Neural cell (in vitro differentiated cells): ENCODE results near the gene CNKSR2. TPM values are rescaled to one million over a fixed set of nuclear protein-coding genes. Genes with fewer than 3 reads are reported as not detected.
"Not testable (repeated sequence)": the region's sequence is repeated elsewhere in the genome, so short reads cannot be mapped to it uniquely, and the experiment has no call there.

Source experiments
- H2AFZ ChIP-seq: fragments of 200-600, 300-800 bp; sonication (generic), shearing (Covaris generic); 2 replicates; pipeline ENCODE4 v1.6.0; 2014; ENCODE audit warnings: low read depth, mild to moderate bottlenecking, antibody characterized with exemption, low read length, moderate library complexity
- H3F3A ChIP-seq: fragments of 200-600 bp; shearing (Covaris generic); 2 replicates; pipeline ENCODE4 v1.6.1; 2016; ENCODE audit warnings: mild to moderate bottlenecking, moderate library complexity, mixed read lengths, antibody characterized with exemption, low read length; ENCODE audit not compliant: insufficient read depth, poor library complexity, severe bottlenecking
- H3K27ac ChIP-seq: fragments of 200-600, 300-800 bp; sonication (generic), shearing (Covaris generic); 2 replicates; pipeline ENCODE4 v1.5.1; 2014; ENCODE audit warnings: mild to moderate bottlenecking, low read length, moderate library complexity
- H3K27me3 ChIP-seq: fragments of 300-800, 200-600 bp; sonication (generic), shearing (Covaris generic); 2 replicates; pipeline ENCODE4 v1.6.0; 2014; ENCODE audit warnings: mild to moderate bottlenecking, low read depth, low read length, moderate library complexity; ENCODE audit not compliant: insufficient read depth
- H3K36me3 ChIP-seq: fragments of 300-800, 200-600 bp; sonication (generic), shearing (Covaris generic); 2 replicates; pipeline ENCODE4 v1.5.1; 2014; ENCODE audit warnings: mild to moderate bottlenecking, antibody characterized with exemption, low read length, moderate library complexity; ENCODE audit not compliant: insufficient read depth
- H3K4me2 ChIP-seq: fragments of 300-800, 200-600 bp; sonication (generic), shearing (Covaris generic); 2 replicates; pipeline ENCODE4 v1.6.0; 2014; ENCODE audit warnings: mild to moderate bottlenecking, low read length
- H3K4me3 ChIP-seq: fragments of 300-800, 200-600 bp; sonication (generic), shearing (Covaris generic); 2 replicates; pipeline ENCODE4 v1.5.1; 2014; ENCODE audit warnings: mild to moderate bottlenecking, low read length, moderate library complexity
- H3K79me2 ChIP-seq: fragments of 200-600 bp; shearing (Covaris generic); replicated peaks from 2 replicates; pipeline ENCODE4 v1.6.0; 2014; ENCODE audit warnings: mild to moderate bottlenecking, low read length, moderate library complexity; ENCODE audit not compliant: insufficient read depth
- H3K9ac ChIP-seq: fragments of 300-800, 200-600 bp; sonication (generic), shearing (Covaris generic); 2 replicates; pipeline ENCODE4 v1.6.1; 2016; ENCODE audit warnings: mild to moderate bottlenecking, low read length, mixed read lengths
- H3K9me2 ChIP-seq: fragments of 200-600 bp; shearing (Covaris generic); 2 replicates; pipeline ENCODE4 v1.6.1; 2016; ENCODE audit warnings: mild to moderate bottlenecking, low read length, mixed read lengths; ENCODE audit not compliant: insufficient read depth
- H3K9me3 ChIP-seq: fragments of 200-600, 300-800 bp; sonication (generic), shearing (Covaris generic); 2 replicates; pipeline ENCODE4 v1.6.1; 2016; ENCODE audit warnings: mild to moderate bottlenecking, mixed run types, low read length, moderate library complexity, mixed read lengths
- H4K20me1 ChIP-seq: fragments of 200-600 bp; shearing (Covaris generic); 2 replicates; pipeline ENCODE4 v1.6.1; 2016; ENCODE audit warnings: mild to moderate bottlenecking, mixed run types; ENCODE audit not compliant: insufficient read depth
- CTCF ChIP-seq: fragments of 450-650 bp; IDR thresholded peaks from 2 replicates; pipeline ENCODE4 v1.5.1; 2014; ENCODE audit warnings: antibody characterized with exemption, mild to moderate bottlenecking, moderate library complexity; ENCODE audit not compliant: poor library complexity, severe bottlenecking
- EP300 ChIP-seq: fragments of 450-650 bp; conservative IDR thresholded peaks from 2 replicates; pipeline ENCODE4 v1.6.1; 2014; ENCODE audit warnings: antibody characterized with exemption, mild to moderate bottlenecking, moderate library complexity; ENCODE audit not compliant: poor library complexity, severe bottlenecking
- EZH2 ChIP-seq: fragments of 200-600, 300-800 bp; shearing (Covaris generic), sonication (generic); IDR thresholded peaks from 2 replicates; pipeline ENCODE4 v1.6.1; 2014; ENCODE audit warnings: antibody characterized with exemption, low read length, borderline replicate concordance, mild to moderate bottlenecking; ENCODE audit not compliant: insufficient read depth, poor library complexity, severe bottlenecking
- MXI1 ChIP-seq: fragments of 450-650 bp; conservative IDR thresholded peaks from 2 replicates; pipeline ENCODE4 v1.6.1; 2014; ENCODE audit warnings: antibody characterized with exemption, mild to moderate bottlenecking; ENCODE audit not compliant: poor library complexity, severe bottlenecking
- POLR2AphosphoS5 ChIP-seq: IDR thresholded peaks from 2 replicates; pipeline ENCODE4 v1.6.1; 2012
- RAD21 ChIP-seq: fragments of 450-650 bp; conservative IDR thresholded peaks from 2 replicates; pipeline ENCODE4 v1.6.1; 2014; ENCODE audit warnings: antibody characterized with exemption, mild to moderate bottlenecking, moderate library complexity
- REST ChIP-seq: IDR thresholded peaks from 2 replicates; pipeline ENCODE4 v1.6.1; 2012; ENCODE audit warnings: borderline replicate concordance
- SMC3 ChIP-seq: fragments of 450-650 bp; conservative IDR thresholded peaks from 2 replicates; pipeline ENCODE4 v1.6.1; 2014; ENCODE audit warnings: antibody characterized with exemption, mild to moderate bottlenecking, moderate library complexity; ENCODE audit not compliant: poor library complexity
- TAF1 ChIP-seq: IDR thresholded peaks from 2 replicates; pipeline ENCODE4 v1.6.1; 2012; ENCODE audit warnings: low read depth
- polyA plus RNA-seq: library from polyadenylated mRNA; depleted of rRNA; stranded (reverse); fragments of >200 nt; gene quantifications from 2 replicates; pipeline ENCODE4 v1.2.3, GENCODE V29; 2014

CNKSR2 gene
- polyA plus RNA-seq, 1 donor from 2014 or later: 31.1 TPM

GRCh38 chrX:21481761-21482160 lies 107.5 kb downstream of the CNKSR2 start:
- no peak overlapping the region for H3K27ac ChIP-seq
- H3K4me2 ChIP-seq: no peak overlapping the region
- no peaks in the 10 kb centered on the region for H3F3A ChIP-seq
- H3K36me3 ChIP-seq: no peaks in the 10 kb centered on the region
- H3K79me2 ChIP-seq: no peaks in the 10 kb centered on the region
- H2AFZ ChIP-seq: no peak overlapping the region
- no peak overlapping the region for H3K9ac ChIP-seq
- H3K27me3 ChIP-seq: no peaks in the 10 kb centered on the region
- TF ChIP-seq MXI1 (no peak), CTCF (no peak), EZH2 (no peak), RAD21 (no peak), SMC3 (no peak), TAF1 (no peak), POLR2AphosphoS5 (no peak), REST (no peak), EP300 (no peak)
- H3K9me2 ChIP-seq: no peaks in the 10 kb centered on the region
- H3K4me3 ChIP-seq: no peak overlapping the region
- H3K9me3 ChIP-seq: no peaks in the 10 kb centered on the region
- no peaks in the 10 kb centered on the region for H4K20me1 ChIP-seq

- H3K36me3 ChIP-seq, H3K27me3 ChIP-seq, H3K4me2 ChIP-seq, H4K20me1 ChIP-seq, H3K9ac ChIP-seq, H3K79me2 ChIP-seq, H3K9me2 ChIP-seq, H3F3A ChIP-seq, H2AFZ ChIP-seq, H3K27ac ChIP-seq, H3K9me3 ChIP-seq, H3K4me3 ChIP-seq: not testable (repeated sequence)
Observed at GRCh38 chrX:21484051-21484450, 109.8 kb downstream of the CNKSR2 start.

- Histone ChIP-seq H2AFZ (no peak overlapping the region), H3K9me2 (no peaks in the 10 kb centered on the region), H3K4me2 (no peak overlapping the region), H3K27ac (no peak overlapping the region), H3K27me3 (no peaks in the 10 kb centered on the region), H3K4me3 (no peak overlapping the region), H3K9me3 (no peaks in the 10 kb centered on the region), H3K36me3 (no peaks in the 10 kb centered on the region), H4K20me1 (no peaks in the 10 kb centered on the region), H3K79me2 (no peaks in the 10 kb centered on the region), H3K9ac (no peak overlapping the region), H3F3A (no peaks in the 10 kb centered on the region)
- no peak for TF ChIP-seq CTCF
Observed at GRCh38 chrX:21487832-21488231, 113.6 kb downstream of the CNKSR2 start.
